GM12878 (cell line): ENCODE results near the gene NR6A1. TPM values are rescaled to one million over a fixed set of nuclear protein-coding genes. Genes with fewer than 3 reads are reported as not detected.

Source experiments
- ATAC-seq: fragments of 200-7000 bp; cut with Tn5 transposase; 3 replicates; pipeline ENCODE4 v1.9.1; 2020; ENCODE audit warnings: mild to moderate bottlenecking, moderate library complexity
- BruUV-seq: library from RNA; stranded (reverse); fragments of 400-500 nt; replicated peaks from 2 replicates; lab custom pipeline; 2021; lab: Mats Ljungman, UMichigan
- CTCF ChIA-PET: fragments of 300-600 bp; sonication (Branson Sonifier 250); formaldehyde crosslinking; extraction: SDS; loops from one replicate; lab custom pipeline; 2021; ENCODE audit warnings: inconsistent platforms; lab: Yijun Ruan, JAX
- POLR2A ChIA-PET: fragments of 350-600 bp; formaldehyde crosslinking; extraction: SDS; loops from one replicate; lab custom pipeline; 2021; ENCODE audit warnings: inconsistent platforms; lab: Charles Lee
- RAD21 ChIA-PET: fragments of 300-600 bp; sonication (Branson Sonifier 250); formaldehyde crosslinking; loops from one replicate; lab custom pipeline; 2023; ENCODE audit warnings: antibody characterized with exemption; ENCODE audit not compliant: unreplicated experiment; lab: Charles Lee
- SMC1A ChIA-PET: fragments of 300-600 bp; sonication (Branson Sonifier 250); formaldehyde crosslinking; loops from one replicate; lab custom pipeline; 2023; ENCODE audit not compliant: unreplicated experiment, uncharacterized antibody; lab: Charles Lee
- DNase-seq: peaks from one replicate; pipeline ENCODE4 v3.0.0-alpha.2; 2011; ENCODE audit warnings: low read depth, low spot score
- FAIRE-seq: peaks from 3 replicates; lab custom pipeline; 2011; peaks lifted over from hg19 to GRCh38; lab: Jason Lieb, UNC
- H2AFZ ChIP-seq: 2 replicates; pipeline ENCODE4 v1.6.0; 2011; ENCODE audit warnings: low read depth, low read length, control low read depth; ENCODE audit not compliant: control insufficient read depth
- H3K27ac ChIP-seq: 2 replicates; pipeline ENCODE4 v1.5.1; 2011; ENCODE audit warnings: control low read depth; ENCODE audit not compliant: control insufficient read depth, insufficient read depth
- H3K27me3 ChIP-seq, 2 experiments: replicated peaks in 1 of 2; 2 replicates each; pipeline versions ENCODE4 v1.6.0 to v1.6.1; 2011; ENCODE audit warnings: low read length in 1 of 2; ENCODE audit not compliant: control insufficient read depth in 2 of 2, insufficient read depth in 2 of 2
- H3K36me3 ChIP-seq, 2 experiments: 2 replicates each; pipeline ENCODE4 v1.5.1; 2011; ENCODE audit warnings: low read length in 1 of 2; ENCODE audit not compliant: control insufficient read depth in 2 of 2, insufficient read depth in 2 of 2
- H3K4me1 ChIP-seq: 2 replicates; pipeline ENCODE4 v1.6.1; 2011; ENCODE audit warnings: mild to moderate bottlenecking, low read length, moderate library complexity, mixed read lengths; ENCODE audit not compliant: control insufficient read depth, insufficient read depth
- H3K4me2 ChIP-seq: 2 replicates; pipeline ENCODE4 v1.6.0; 2011; ENCODE audit warnings: control low read depth; ENCODE audit not compliant: control insufficient read depth, insufficient read depth
- H3K4me3 ChIP-seq: fragments of 200-600 bp; sonication (generic); 2 replicates; pipeline ENCODE4 v1.5.1; 2016
- H3K79me2 ChIP-seq: 2 replicates; pipeline ENCODE4 v1.6.0; 2011; ENCODE audit warnings: low read length; ENCODE audit not compliant: control insufficient read depth, insufficient read depth
- H3K9ac ChIP-seq: 2 replicates; pipeline ENCODE4 v1.8.0; 2011; ENCODE audit warnings: low read length, control low read depth, mixed read lengths; ENCODE audit not compliant: control insufficient read depth, insufficient read depth
- H3K9me3 ChIP-seq: replicated peaks from 3 replicates; pipeline ENCODE4 v1.5.1; 2011; ENCODE audit warnings: mild to moderate bottlenecking, low read length; ENCODE audit not compliant: control insufficient read depth, insufficient read depth
- H4K20me1 ChIP-seq: 2 replicates; pipeline ENCODE4 v1.6.0; 2011; ENCODE audit not compliant: control insufficient read depth, insufficient read depth
- CEBPB ChIP-seq, 2 experiments: fragments of 150-350 bp in 1 of 2; IDR thresholded peaks; 2 replicates each; pipeline ENCODE4 v1.6.1; 2012 to 2014; ENCODE audit warnings: low read depth in 2 of 2, low read length in 2 of 2, borderline replicate concordance in 1 of 2, inconsistent platforms in 1 of 2
- CREB1 ChIP-seq: IDR thresholded peaks from 2 replicates; pipeline ENCODE4 v1.6.1; 2012; ENCODE audit warnings: low read depth, mild to moderate bottlenecking, inconsistent platforms
- JUND ChIP-seq: IDR thresholded peaks from 2 replicates; pipeline ENCODE4 v1.6.1; 2012; ENCODE audit warnings: low read depth, mild to moderate bottlenecking, low read length, improper control_type of control experiment, moderate library complexity
- MTA3 ChIP-seq: IDR thresholded peaks from 2 replicates; pipeline ENCODE4 v1.6.1; 2012; ENCODE audit warnings: low read length, inconsistent platforms, borderline replicate concordance
- TCF7 ChIP-seq: IDR thresholded peaks from 2 replicates; pipeline ENCODE4 v1.6.1; 2014; ENCODE audit warnings: antibody characterized with exemption, borderline replicate concordance
- WGBS: methylation state at CpG from one replicate; pipeline ENCODE4 v1.1.6; 2016; ENCODE audit warnings: low lambda C conversion rate; ENCODE audit not compliant: insufficient replicate concordance, insufficient coverage; ENCODE audit errors: missing lambda C conversion rate; 5-methylcytosine and 5-hydroxymethylcytosine counted together
- in situ Hi-C: fragments of 300-500 bp; cut with MboI; formaldehyde crosslinking; loops from 9 replicates; pipeline ENCODE4 v1.14.3; 2018; ENCODE audit warnings: mixed read lengths
- intact Hi-C: fragments of 100-400 bp; cut with micrococcal nuclease; formaldehyde crosslinking; loops from one replicate; pipeline ENCODE4 v1.14.2; 2022; ENCODE audit not compliant: unreplicated experiment
- polyA plus RNA-seq, 11 experiments: library from polyadenylated mRNA; depleted of rRNA in 4 of 11; unstranded in 6 of 11; stranded (reverse) in 5 of 11; fragments of >200 nt; fragmentation: Nextera tagmentation in 4 of 11; fragmentation: Illumina TruSeq in 1 of 11; extraction: Ambion mirVana in 4 of 11; extraction: Trizol in 1 of 11; gene quantifications; 1 replicate in 1 of 11; 2 replicates in 10 of 11; pipeline versions ENCODE4 v1.2.1 to v1.2.3, GENCODE V29; 2011 to 2016; ENCODE audit warnings: inconsistent platforms in 2 of 11, missing spikeins in 2 of 11, low read depth in 1 of 11
- total RNA-seq, 4 experiments: library from RNA; depleted of rRNA in 3 of 4; stranded (reverse); fragments of >200 nt in 3 of 4; fragmentation: Illumina TruSeq in 1 of 4; extraction: Trizol in 1 of 4; gene quantifications; 2 replicates each; pipeline versions ENCODE4 v1.2.1 to v1.2.3, GENCODE V29; 2013 to 2021
- TF ChIP-seq, protein P1 (sequence below): fragments of 450-650 bp; IDR thresholded peaks from 2 replicates; pipeline ENCODE4 v1.6.1; 2017; ENCODE audit warnings: mild to moderate bottlenecking, moderate library complexity
- TF ChIP-seq, protein P2 (sequence below): fragments of 450-650 bp; IDR thresholded peaks from 2 replicates; pipeline ENCODE4 v1.6.1; 2016; ENCODE audit warnings: mild to moderate bottlenecking, moderate library complexity, borderline replicate concordance

Gene NR6A1
- total and polyA plus RNA-seq, 10 of the 15 experiments (the other 5 are each of a cell fraction or from before 2014, with no cell fraction given) = 1.2 to 9.2 (median 4.6) TPM

DNA sequence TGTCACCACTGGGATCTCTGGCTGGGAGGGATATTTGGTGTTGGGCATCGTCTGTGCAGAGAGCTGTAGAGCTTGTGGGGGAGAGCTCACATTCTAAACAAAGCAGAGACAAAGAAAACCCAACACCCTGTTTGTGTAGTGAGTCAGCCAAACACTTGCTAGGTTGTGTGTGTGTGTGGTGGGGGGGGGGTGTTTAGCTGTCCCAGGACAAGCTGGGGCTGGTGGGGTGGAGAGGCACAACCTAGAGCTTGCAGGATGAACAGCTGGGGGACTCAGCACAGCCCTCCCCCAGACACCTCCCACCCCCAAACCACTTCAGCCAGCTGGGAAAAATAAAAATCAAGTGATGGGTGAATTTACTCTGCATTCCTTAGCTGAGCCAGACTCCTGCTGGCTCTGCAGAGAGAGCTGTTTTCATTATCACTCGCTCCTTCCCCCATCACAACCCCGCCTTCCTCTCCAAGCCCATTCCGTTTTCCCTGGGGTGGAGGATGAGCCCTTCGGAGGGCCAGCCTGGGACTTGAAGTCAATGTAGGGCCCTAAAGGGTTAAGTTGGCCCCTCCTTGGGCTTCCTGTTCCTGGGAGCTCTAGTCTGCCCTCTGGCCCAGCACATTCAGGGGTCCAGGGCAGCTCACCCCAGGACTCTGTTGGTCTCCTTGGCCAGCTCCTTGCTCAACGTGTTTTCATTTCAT is 8.4 kb upstream of the NR6A1 start:
- no peak for TF ChIP-seq JUND
- TF ChIP-seq CREB1 = no peak
- TF ChIP-seq, protein P1, sequence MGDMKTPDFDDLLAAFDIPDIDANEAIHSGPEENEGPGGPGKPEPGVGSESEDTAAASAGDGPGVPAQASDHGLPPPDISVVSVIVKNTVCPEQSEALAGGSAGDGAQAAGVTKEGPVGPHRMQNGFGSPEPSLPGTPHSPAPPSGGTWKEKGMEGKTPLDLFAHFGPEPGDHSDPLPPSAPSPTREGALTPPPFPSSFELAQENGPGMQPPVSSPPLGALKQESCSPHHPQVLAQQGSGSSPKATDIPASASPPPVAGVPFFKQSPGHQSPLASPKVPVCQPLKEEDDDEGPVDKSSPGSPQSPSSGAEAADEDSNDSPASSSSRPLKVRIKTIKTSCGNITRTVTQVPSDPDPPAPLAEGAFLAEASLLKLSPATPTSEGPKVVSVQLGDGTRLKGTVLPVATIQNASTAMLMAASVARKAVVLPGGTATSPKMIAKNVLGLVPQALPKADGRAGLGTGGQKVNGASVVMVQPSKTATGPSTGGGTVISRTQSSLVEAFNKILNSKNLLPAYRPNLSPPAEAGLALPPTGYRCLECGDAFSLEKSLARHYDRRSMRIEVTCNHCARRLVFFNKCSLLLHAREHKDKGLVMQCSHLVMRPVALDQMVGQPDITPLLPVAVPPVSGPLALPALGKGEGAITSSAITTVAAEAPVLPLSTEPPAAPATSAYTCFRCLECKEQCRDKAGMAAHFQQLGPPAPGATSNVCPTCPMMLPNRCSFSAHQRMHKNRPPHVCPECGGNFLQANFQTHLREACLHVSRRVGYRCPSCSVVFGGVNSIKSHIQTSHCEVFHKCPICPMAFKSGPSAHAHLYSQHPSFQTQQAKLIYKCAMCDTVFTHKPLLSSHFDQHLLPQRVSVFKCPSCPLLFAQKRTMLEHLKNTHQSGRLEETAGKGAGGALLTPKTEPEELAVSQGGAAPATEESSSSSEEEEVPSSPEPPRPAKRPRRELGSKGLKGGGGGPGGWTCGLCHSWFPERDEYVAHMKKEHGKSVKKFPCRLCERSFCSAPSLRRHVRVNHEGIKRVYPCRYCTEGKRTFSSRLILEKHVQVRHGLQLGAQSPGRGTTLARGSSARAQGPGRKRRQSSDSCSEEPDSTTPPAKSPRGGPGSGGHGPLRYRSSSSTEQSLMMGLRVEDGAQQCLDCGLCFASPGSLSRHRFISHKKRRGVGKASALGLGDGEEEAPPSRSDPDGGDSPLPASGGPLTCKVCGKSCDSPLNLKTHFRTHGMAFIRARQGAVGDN = no peak
- TF ChIP-seq MTA3 = no peak
- TF ChIP-seq, protein P2, sequence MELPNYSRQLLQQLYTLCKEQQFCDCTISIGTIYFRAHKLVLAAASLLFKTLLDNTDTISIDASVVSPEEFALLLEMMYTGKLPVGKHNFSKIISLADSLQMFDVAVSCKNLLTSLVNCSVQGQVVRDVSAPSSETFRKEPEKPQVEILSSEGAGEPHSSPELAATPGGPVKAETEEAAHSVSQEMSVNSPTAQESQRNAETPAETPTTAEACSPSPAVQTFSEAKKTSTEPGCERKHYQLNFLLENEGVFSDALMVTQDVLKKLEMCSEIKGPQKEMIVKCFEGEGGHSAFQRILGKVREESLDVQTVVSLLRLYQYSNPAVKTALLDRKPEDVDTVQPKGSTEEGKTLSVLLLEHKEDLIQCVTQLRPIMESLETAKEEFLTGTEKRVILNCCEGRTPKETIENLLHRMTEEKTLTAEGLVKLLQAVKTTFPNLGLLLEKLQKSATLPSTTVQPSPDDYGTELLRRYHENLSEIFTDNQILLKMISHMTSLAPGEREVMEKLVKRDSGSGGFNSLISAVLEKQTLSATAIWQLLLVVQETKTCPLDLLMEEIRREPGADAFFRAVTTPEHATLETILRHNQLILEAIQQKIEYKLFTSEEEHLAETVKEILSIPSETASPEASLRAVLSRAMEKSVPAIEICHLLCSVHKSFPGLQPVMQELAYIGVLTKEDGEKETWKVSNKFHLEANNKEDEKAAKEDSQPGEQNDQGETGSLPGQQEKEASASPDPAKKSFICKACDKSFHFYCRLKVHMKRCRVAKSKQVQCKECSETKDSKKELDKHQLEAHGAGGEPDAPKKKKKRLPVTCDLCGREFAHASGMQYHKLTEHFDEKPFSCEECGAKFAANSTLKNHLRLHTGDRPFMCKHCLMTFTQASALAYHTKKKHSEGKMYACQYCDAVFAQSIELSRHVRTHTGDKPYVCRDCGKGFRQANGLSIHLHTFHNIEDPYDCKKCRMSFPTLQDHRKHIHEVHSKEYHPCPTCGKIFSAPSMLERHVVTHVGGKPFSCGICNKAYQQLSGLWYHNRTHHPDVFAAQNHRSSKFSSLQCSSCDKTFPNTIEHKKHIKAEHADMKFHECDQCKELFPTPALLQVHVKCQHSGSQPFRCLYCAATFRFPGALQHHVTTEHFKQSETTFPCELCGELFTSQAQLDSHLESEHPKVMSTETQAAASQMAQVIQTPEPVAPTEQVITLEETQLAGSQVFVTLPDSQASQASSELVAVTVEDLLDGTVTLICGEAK = no peak
- no peak for TF ChIP-seq TCF7
- no peak for TF ChIP-seq CEBPB (IDR thresholded peaks at IDR 0.05; ENCODE audit: borderline replicate concordance in 1 of 2, low read depth in 2 of 2, low read length in 2 of 2)
- intact Hi-C loops = no loop called here

More for the DNA sequence above, 8.4 kb upstream of the NR6A1 start:
- BruUV-seq = no TSS peak
- ATAC-seq = no peak
- in situ Hi-C loops = no loop called here
- Histone ChIP-seq H3K4me1 (peaks cover 3% of the 10 kb centered on the region), H2AFZ (no peak overlapping the region), H3K27me3 (peaks cover 5 to 6% of the 10 kb centered on the region in 2 experiments), H3K4me2 (no peak overlapping the region), H3K27ac (no peak overlapping the region), H3K4me3 (no peak overlapping the region), H3K36me3 (no peaks in the 10 kb centered on the region), H3K9ac (no peak overlapping the region), H3K79me2 (no peaks in the 10 kb centered on the region), H3K9me3 (no peaks in the 10 kb centered on the region), H4K20me1 (no peaks in the 10 kb centered on the region)
- DNase-seq = no peak
- ChIA-PET CTCF (interaction anchor here (1.1 to 16.1 kb wide), 4 partner anchors 15 to 73 kb away, joined by 4 to 575 read pairs (median 5); partner anchors contain the start of genes ARPC5L, RPL35 and WDR38), RAD21 (interaction anchor here (0.7 to 2.0 kb wide), 3 partner anchors 17 to 74 kb away, joined by 3 to 12 read pairs (median 3); partner anchors contain the start of gene WDR38), POLR2A (interaction anchor here (0.7 to 1.3 kb wide), 2 partner anchors 61 to 76 kb away, joined by 3 to 5 read pairs; no protein-coding TSS in a partner anchor), SMC1A (interaction anchor here (0.5 to 1.3 kb wide), 4 partner anchors 10 to 74 kb away, joined by 3 to 4 read pairs (median 3); partner anchors contain the start of gene WDR38)
- 57% methylated on average over 6 of the region's 6 CpGs for WGBS
- FAIRE-seq = no peak
